ENCODE measurements around the gene RGS12. TPM values are rescaled to one million over a fixed set of nuclear protein-coding genes. Genes with fewer than 3 reads are reported as not detected.

The RGS12 gene
- total and polyA plus RNA-seq, 2 of the 8 experiments (the other 6 are each of a cell fraction or from before 2014, with no cell fraction given), result 6.0 to 16.4 TPM

DNA sequence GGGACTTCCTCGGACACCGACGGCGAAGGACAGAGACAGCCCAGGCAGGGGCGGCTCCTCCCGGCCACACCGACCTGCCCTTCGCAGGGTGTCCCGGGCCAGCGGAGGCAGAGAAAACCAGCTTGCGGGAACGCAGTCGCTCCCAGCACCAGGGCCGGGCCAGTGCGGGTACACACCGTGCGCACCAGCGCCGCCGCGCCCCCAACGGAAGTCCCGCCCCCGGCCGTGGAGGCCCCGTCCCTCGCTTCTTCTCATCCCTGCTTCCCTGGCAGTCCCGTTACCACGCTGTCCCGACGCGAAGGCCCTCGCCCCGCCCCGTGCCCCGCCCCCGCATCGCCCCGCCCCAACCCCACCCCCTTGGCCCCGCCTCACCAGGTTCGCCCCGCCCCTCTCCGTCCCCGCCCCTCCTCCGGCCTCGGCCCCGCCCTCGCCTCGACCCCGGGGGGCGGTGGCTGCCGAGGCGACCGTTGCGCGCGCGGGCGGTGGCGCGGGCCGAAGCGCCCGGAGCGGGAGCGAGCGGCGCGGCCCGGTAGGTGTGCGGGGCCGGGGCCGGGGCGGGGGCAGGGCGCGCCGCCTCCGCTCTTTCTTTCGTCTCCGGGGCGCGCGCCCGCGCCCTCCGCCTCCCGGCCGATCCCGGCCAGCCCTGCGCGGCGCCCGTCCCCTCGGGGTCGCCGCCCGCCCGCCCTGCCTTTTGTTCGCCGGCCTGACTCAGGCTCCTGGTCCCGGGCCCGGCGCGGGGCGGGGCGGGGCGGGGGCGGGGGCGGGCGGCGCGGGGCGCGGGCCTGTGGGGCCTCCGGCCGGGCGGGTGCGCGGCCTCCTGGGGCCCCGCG, at the start of gene RGS12 (continued):
- TF ChIP-seq, protein P1, sequence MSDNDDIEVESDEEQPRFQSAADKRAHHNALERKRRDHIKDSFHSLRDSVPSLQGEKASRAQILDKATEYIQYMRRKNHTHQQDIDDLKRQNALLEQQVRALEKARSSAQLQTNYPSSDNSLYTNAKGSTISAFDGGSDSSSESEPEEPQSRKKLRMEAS (IDR thresholded peaks at IDR 0.05), result peak; percentile 66
- TF ChIP-seq CREB1 (IDR thresholded peaks at IDR 0.05) (peak; percentile 52; the same call in 1 of the 2 replicates), TAF1 (IDR thresholded peaks at IDR 0.05; ENCODE audit: low read depth, low read length) (peak; percentile 27; the same call in 1 of the 2 replicates), POU5F1 (IDR thresholded peaks at IDR 0.05; ENCODE audit: low read depth, low read length) (no peak), BRCA1 (IDR thresholded peaks at IDR 0.05; ENCODE audit: low read depth, low read length) (no peak), KDM4A (IDR thresholded peaks at IDR 0.05; ENCODE audit: low read depth, low read length, severe bottlenecking) (peak; percentile 97), TEAD4 (IDR thresholded peaks at IDR 0.05; ENCODE audit: low read depth, low read length) (no peak), EZH2 (IDR thresholded peaks at IDR 0.05; ENCODE audit: low read depth, low read length, severe bottlenecking) (no peak), CTBP2 (IDR thresholded peaks at IDR 0.05; ENCODE audit: borderline replicate concordance, insufficient read depth, insufficient read length, low read length) (no peak), JUND (IDR thresholded peaks at IDR 0.05; ENCODE audit: low read length) (no peak), SIN3A (conservative IDR thresholded peaks at IDR 0.05 in 1 of 2, IDR thresholded peaks at IDR 0.05 in 1 of 2; ENCODE audit: low read depth in 1 of 2, low read length in 2 of 2) (peak in 1 of 2 experiments; percentile 82; a peak in 2 of 4 replicates)
- TF ChIP-seq, protein P2, sequence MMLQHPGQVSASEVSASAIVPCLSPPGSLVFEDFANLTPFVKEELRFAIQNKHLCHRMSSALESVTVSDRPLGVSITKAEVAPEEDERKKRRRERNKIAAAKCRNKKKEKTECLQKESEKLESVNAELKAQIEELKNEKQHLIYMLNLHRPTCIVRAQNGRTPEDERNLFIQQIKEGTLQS (IDR thresholded peaks at IDR 0.05; ENCODE audit: insufficient read depth, low read depth, low read length), result no peak

Measured in H1 (cell line).